SK-N-SH (cell line): ENCODE measurements around the gene ALDH4A1.

Experiments
- CTCF ChIP-seq: fragments of 200-600 bp; sonication (generic); IDR thresholded peaks from 2 replicates; pipeline ENCODE4 v1.6.1; 2017; ENCODE audit warnings: antibody characterized with exemption, mild to moderate bottlenecking, moderate library complexity
- FOXJ3 ChIP-seq: sonication (generic); formaldehyde crosslinking; IDR thresholded peaks from 2 replicates; pipeline ENCODE4 v1.5.1; 2020; ENCODE audit warnings: mild to moderate bottlenecking, missing genetic modification reagents
- MXI1 ChIP-seq: IDR thresholded peaks from 2 replicates; pipeline ENCODE4 v1.6.1; 2012; ENCODE audit warnings: mild to moderate bottlenecking, low read depth, low read length, improper control_type of control experiment
- POLR2AphosphoS5 ChIP-seq: IDR thresholded peaks from 2 replicates; pipeline ENCODE4 v1.6.1; 2012; ENCODE audit warnings: low read depth, low read length
- RAD21 ChIP-seq: IDR thresholded peaks from 2 replicates; pipeline ENCODE4 v1.6.1; 2012; ENCODE audit warnings: mild to moderate bottlenecking, low read length
- RFX5 ChIP-seq: IDR thresholded peaks from 2 replicates; pipeline ENCODE4 v1.6.1; 2012; ENCODE audit warnings: mild to moderate bottlenecking, improper control_type of control experiment, low read length
- SMC3 ChIP-seq: IDR thresholded peaks from 2 replicates; pipeline ENCODE4 v1.6.1; 2012; ENCODE audit warnings: low read depth, low read length, improper control_type of control experiment
- TAF1 ChIP-seq: IDR thresholded peaks from 2 replicates; pipeline ENCODE4 v1.6.1; 2012; ENCODE audit warnings: low read depth, mild to moderate bottlenecking, low read length, moderate library complexity, borderline replicate concordance
- TCF12 ChIP-seq: IDR thresholded peaks from 2 replicates; pipeline ENCODE4 v1.4.0; 2012
- ZBTB33 ChIP-seq: IDR thresholded peaks from 2 replicates; pipeline ENCODE4 v1.4.0; 2012; ENCODE audit warnings: low read depth, borderline replicate concordance

GRCh38 chr1:18886003-18886335 is 16.4 kb downstream of the ALDH4A1 start:
- no peak for TF ChIP-seq CTCF
- TF ChIP-seq POLR2AphosphoS5: no peak
- no peak for TF ChIP-seq RAD21
- no peak for TF ChIP-seq ZBTB33
- no peak for TF ChIP-seq RFX5
- no peak for TF ChIP-seq SMC3
- TF ChIP-seq FOXJ3 (CRISPR knock-in tag): no peak
- no peak for TF ChIP-seq TAF1
- no peak for TF ChIP-seq MXI1
- TF ChIP-seq TCF12: no peak
